GM12878 (cell line): ENCODE measurements around the gene PIGU. TPM values are rescaled to one million over a fixed set of nuclear protein-coding genes. Genes with fewer than 3 reads are reported as not detected.

Experiments
- ATAC-seq: fragments of 200-7000 bp; cut with Tn5 transposase; 3 replicates; pipeline ENCODE4 v1.9.1; 2020; ENCODE audit warnings: mild to moderate bottlenecking, moderate library complexity
- BruUV-seq: library from RNA; stranded (reverse); fragments of 400-500 nt; replicated peaks from 2 replicates; lab custom pipeline; 2021; lab: Mats Ljungman, UMichigan
- CTCF ChIA-PET: fragments of 300-600 bp; sonication (Branson Sonifier 250); formaldehyde crosslinking; extraction: SDS; loops from one replicate; lab custom pipeline; 2021; ENCODE audit warnings: inconsistent platforms; lab: Yijun Ruan, JAX
- POLR2A ChIA-PET: fragments of 350-600 bp; formaldehyde crosslinking; extraction: SDS; loops from one replicate; lab custom pipeline; 2021; ENCODE audit warnings: inconsistent platforms; lab: Charles Lee
- RAD21 ChIA-PET: fragments of 300-600 bp; sonication (Branson Sonifier 250); formaldehyde crosslinking; loops from one replicate; lab custom pipeline; 2023; ENCODE audit warnings: antibody characterized with exemption; ENCODE audit not compliant: unreplicated experiment; lab: Charles Lee
- SMC1A ChIA-PET: fragments of 300-600 bp; sonication (Branson Sonifier 250); formaldehyde crosslinking; loops from one replicate; lab custom pipeline; 2023; ENCODE audit not compliant: unreplicated experiment, uncharacterized antibody; lab: Charles Lee
- DNase-seq: peaks from one replicate; pipeline ENCODE4 v3.0.0-alpha.2; 2011; ENCODE audit warnings: low read depth, low spot score
- FAIRE-seq: peaks from 3 replicates; lab custom pipeline; 2011; peaks lifted over from hg19 to GRCh38; lab: Jason Lieb, UNC
- H2AFZ ChIP-seq: 2 replicates; pipeline ENCODE4 v1.6.0; 2011; ENCODE audit warnings: low read depth, low read length, control low read depth; ENCODE audit not compliant: control insufficient read depth
- H3K27ac ChIP-seq: 2 replicates; pipeline ENCODE4 v1.5.1; 2011; ENCODE audit warnings: control low read depth; ENCODE audit not compliant: control insufficient read depth, insufficient read depth
- H3K27me3 ChIP-seq, 2 experiments: replicated peaks in 1 of 2; 2 replicates each; pipeline versions ENCODE4 v1.6.0 to v1.6.1; 2011; ENCODE audit warnings: low read length in 1 of 2; ENCODE audit not compliant: control insufficient read depth in 2 of 2, insufficient read depth in 2 of 2
- H3K36me3 ChIP-seq, 2 experiments: 2 replicates each; pipeline ENCODE4 v1.5.1; 2011; ENCODE audit warnings: low read length in 1 of 2; ENCODE audit not compliant: control insufficient read depth in 2 of 2, insufficient read depth in 2 of 2
- H3K4me1 ChIP-seq: 2 replicates; pipeline ENCODE4 v1.6.1; 2011; ENCODE audit warnings: mild to moderate bottlenecking, low read length, moderate library complexity, mixed read lengths; ENCODE audit not compliant: control insufficient read depth, insufficient read depth
- H3K4me2 ChIP-seq: 2 replicates; pipeline ENCODE4 v1.6.0; 2011; ENCODE audit warnings: control low read depth; ENCODE audit not compliant: control insufficient read depth, insufficient read depth
- H3K4me3 ChIP-seq: fragments of 200-600 bp; sonication (generic); 2 replicates; pipeline ENCODE4 v1.5.1; 2016
- H3K79me2 ChIP-seq: 2 replicates; pipeline ENCODE4 v1.6.0; 2011; ENCODE audit warnings: low read length; ENCODE audit not compliant: control insufficient read depth, insufficient read depth
- H3K9ac ChIP-seq: 2 replicates; pipeline ENCODE4 v1.8.0; 2011; ENCODE audit warnings: low read length, control low read depth, mixed read lengths; ENCODE audit not compliant: control insufficient read depth, insufficient read depth
- H3K9me3 ChIP-seq: replicated peaks from 3 replicates; pipeline ENCODE4 v1.5.1; 2011; ENCODE audit warnings: mild to moderate bottlenecking, low read length; ENCODE audit not compliant: control insufficient read depth, insufficient read depth
- H4K20me1 ChIP-seq: 2 replicates; pipeline ENCODE4 v1.6.0; 2011; ENCODE audit not compliant: control insufficient read depth, insufficient read depth
- ATF3 ChIP-seq: IDR thresholded peaks from 2 replicates; pipeline ENCODE4 v1.6.1; 2011; ENCODE audit warnings: low read depth, mild to moderate bottlenecking, low read length, moderate library complexity, borderline replicate concordance; ENCODE audit errors: extremely low read depth
- CEBPB ChIP-seq, 2 experiments: fragments of 150-350 bp in 1 of 2; IDR thresholded peaks; 2 replicates each; pipeline ENCODE4 v1.6.1; 2012 to 2014; ENCODE audit warnings: low read depth in 2 of 2, low read length in 2 of 2, borderline replicate concordance in 1 of 2, inconsistent platforms in 1 of 2
- GABPA ChIP-seq: IDR thresholded peaks from 2 replicates; pipeline ENCODE4 v1.6.1; 2014; ENCODE audit warnings: antibody characterized with exemption, low read depth, mild to moderate bottlenecking, inconsistent platforms
- NFYA ChIP-seq: IDR thresholded peaks from 2 replicates; pipeline ENCODE4 v1.6.1; 2011; ENCODE audit warnings: low read depth, mild to moderate bottlenecking, low read length, improper control_type of control experiment, borderline replicate concordance
- POU2F2 ChIP-seq: IDR thresholded peaks from 3 replicates; pipeline ENCODE4 v1.6.1; 2011; ENCODE audit warnings: low read depth, mild to moderate bottlenecking, low read length, borderline replicate concordance
- RAD21 ChIP-seq: IDR thresholded peaks from 2 replicates; pipeline ENCODE4 v1.6.1; 2011; ENCODE audit warnings: mild to moderate bottlenecking, low read depth, low read length, moderate library complexity; ENCODE audit not compliant: insufficient read depth
- TARDBP ChIP-seq: IDR thresholded peaks from 2 replicates; pipeline ENCODE4 v1.6.1; 2016; ENCODE audit warnings: borderline replicate concordance
- WGBS: methylation state at CpG from one replicate; pipeline ENCODE4 v1.1.6; 2016; ENCODE audit warnings: low lambda C conversion rate; ENCODE audit not compliant: insufficient replicate concordance, insufficient coverage; ENCODE audit errors: missing lambda C conversion rate; 5-methylcytosine and 5-hydroxymethylcytosine counted together
- in situ Hi-C: fragments of 300-500 bp; cut with MboI; formaldehyde crosslinking; loops from 9 replicates; pipeline ENCODE4 v1.14.3; 2018; ENCODE audit warnings: mixed read lengths
- intact Hi-C: fragments of 100-400 bp; cut with micrococcal nuclease; formaldehyde crosslinking; loops from one replicate; pipeline ENCODE4 v1.14.2; 2022; ENCODE audit not compliant: unreplicated experiment
- polyA plus RNA-seq, 11 experiments: library from polyadenylated mRNA; depleted of rRNA in 4 of 11; unstranded in 6 of 11; stranded (reverse) in 5 of 11; fragments of >200 nt; fragmentation: Nextera tagmentation in 4 of 11; fragmentation: Illumina TruSeq in 1 of 11; extraction: Ambion mirVana in 4 of 11; extraction: Trizol in 1 of 11; gene quantifications; 1 replicate in 1 of 11; 2 replicates in 10 of 11; pipeline versions ENCODE4 v1.2.1 to v1.2.3, GENCODE V29; 2011 to 2016; ENCODE audit warnings: inconsistent platforms in 2 of 11, missing spikeins in 2 of 11, low read depth in 1 of 11
- total RNA-seq, 4 experiments: library from RNA; depleted of rRNA in 3 of 4; stranded (reverse); fragments of >200 nt in 3 of 4; fragmentation: Illumina TruSeq in 1 of 4; extraction: Trizol in 1 of 4; gene quantifications; 2 replicates each; pipeline versions ENCODE4 v1.2.1 to v1.2.3, GENCODE V29; 2013 to 2021
- TF ChIP-seq, protein P1 (sequence below): fragments of 450-650 bp; IDR thresholded peaks from 2 replicates; pipeline ENCODE4 v1.6.1; 2017; ENCODE audit warnings: antibody characterized with exemption, mild to moderate bottlenecking, moderate library complexity
- TF ChIP-seq, protein P2 (sequence below): fragments of 450-650 bp; formaldehyde crosslinking; IDR thresholded peaks from 2 replicates; pipeline ENCODE4 v1.4.0; 2020; ENCODE audit warnings: mild to moderate bottlenecking, moderate library complexity

PIGU gene
- total and polyA plus RNA-seq, 10 of the 15 experiments (the other 5 are each of a cell fraction or from before 2014, with no cell fraction given): 4.1 to 88.2 (median 25.0) TPM

- RAD21 ChIA-PET: interaction anchor here (0.9 kb wide), 1 partner anchor 140 kb away, joined by 3 read pairs; no protein-coding TSS in a partner anchor
- TF ChIP-seq, protein P1, sequence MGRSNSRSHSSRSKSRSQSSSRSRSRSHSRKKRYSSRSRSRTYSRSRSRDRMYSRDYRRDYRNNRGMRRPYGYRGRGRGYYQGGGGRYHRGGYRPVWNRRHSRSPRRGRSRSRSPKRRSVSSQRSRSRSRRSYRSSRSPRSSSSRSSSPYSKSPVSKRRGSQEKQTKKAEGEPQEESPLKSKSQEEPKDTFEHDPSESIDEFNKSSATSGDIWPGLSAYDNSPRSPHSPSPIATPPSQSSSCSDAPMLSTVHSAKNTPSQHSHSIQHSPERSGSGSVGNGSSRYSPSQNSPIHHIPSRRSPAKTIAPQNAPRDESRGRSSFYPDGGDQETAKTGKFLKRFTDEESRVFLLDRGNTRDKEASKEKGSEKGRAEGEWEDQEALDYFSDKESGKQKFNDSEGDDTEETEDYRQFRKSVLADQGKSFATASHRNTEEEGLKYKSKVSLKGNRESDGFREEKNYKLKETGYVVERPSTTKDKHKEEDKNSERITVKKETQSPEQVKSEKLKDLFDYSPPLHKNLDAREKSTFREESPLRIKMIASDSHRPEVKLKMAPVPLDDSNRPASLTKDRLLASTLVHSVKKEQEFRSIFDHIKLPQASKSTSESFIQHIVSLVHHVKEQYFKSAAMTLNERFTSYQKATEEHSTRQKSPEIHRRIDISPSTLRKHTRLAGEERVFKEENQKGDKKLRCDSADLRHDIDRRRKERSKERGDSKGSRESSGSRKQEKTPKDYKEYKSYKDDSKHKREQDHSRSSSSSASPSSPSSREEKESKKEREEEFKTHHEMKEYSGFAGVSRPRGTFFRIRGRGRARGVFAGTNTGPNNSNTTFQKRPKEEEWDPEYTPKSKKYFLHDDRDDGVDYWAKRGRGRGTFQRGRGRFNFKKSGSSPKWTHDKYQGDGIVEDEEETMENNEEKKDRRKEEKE: no peak
- TF ChIP-seq NFYA (no peak), GABPA (no peak), ATF3 (no peak), TARDBP (no peak), CEBPB (IDR thresholded peaks at IDR 0.05; ENCODE audit: borderline replicate concordance in 1 of 2, low read depth in 2 of 2, low read length in 2 of 2) (no peak), POU2F2 (no peak), RAD21 (no peak)
- TF ChIP-seq, protein P2, sequence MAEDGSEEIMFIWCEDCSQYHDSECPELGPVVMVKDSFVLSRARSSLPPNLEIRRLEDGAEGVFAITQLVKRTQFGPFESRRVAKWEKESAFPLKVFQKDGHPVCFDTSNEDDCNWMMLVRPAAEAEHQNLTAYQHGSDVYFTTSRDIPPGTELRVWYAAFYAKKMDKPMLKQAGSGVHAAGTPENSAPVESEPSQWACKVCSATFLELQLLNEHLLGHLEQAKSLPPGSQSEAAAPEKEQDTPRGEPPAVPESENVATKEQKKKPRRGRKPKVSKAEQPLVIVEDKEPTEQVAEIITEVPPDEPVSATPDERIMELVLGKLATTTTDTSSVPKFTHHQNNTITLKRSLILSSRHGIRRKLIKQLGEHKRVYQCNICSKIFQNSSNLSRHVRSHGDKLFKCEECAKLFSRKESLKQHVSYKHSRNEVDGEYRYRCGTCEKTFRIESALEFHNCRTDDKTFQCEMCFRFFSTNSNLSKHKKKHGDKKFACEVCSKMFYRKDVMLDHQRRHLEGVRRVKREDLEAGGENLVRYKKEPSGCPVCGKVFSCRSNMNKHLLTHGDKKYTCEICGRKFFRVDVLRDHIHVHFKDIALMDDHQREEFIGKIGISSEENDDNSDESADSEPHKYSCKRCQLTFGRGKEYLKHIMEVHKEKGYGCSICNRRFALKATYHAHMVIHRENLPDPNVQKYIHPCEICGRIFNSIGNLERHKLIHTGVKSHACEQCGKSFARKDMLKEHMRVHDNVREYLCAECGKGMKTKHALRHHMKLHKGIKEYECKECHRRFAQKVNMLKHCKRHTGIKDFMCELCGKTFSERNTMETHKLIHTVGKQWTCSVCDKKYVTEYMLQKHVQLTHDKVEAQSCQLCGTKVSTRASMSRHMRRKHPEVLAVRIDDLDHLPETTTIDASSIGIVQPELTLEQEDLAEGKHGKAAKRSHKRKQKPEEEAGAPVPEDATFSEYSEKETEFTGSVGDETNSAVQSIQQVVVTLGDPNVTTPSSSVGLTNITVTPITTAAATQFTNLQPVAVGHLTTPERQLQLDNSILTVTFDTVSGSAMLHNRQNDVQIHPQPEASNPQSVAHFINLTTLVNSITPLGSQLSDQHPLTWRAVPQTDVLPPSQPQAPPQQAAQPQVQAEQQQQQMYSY (CRISPR knock-in tag): no peak
- Histone ChIP-seq H3K4me1 (no peaks in the 10 kb centered on the region), H3K27ac (no peak overlapping the region), H3K4me3 (no peak overlapping the region), H3K27me3 (no peaks in the 10 kb centered on the region), H3K9ac (no peak overlapping the region), H3K36me3 (no peaks in the 10 kb centered on the region; a peak in 2 of 4 replicates), H4K20me1 (no peaks in the 10 kb centered on the region), H3K79me2 (no peaks in the 10 kb centered on the region), H2AFZ (no peak overlapping the region), H3K4me2 (no peak overlapping the region), H3K9me3 (no peaks in the 10 kb centered on the region)
- no TSS peak for BruUV-seq
- DNase-seq (no peak), ATAC-seq (no peak), FAIRE-seq (no peak)
- 94% methylated on average over 1 of the region's 1 CpG for WGBS
- POLR2A ChIA-PET: no interaction called here
- CTCF ChIA-PET: interaction anchor here (0.8 kb wide), 1 partner anchor 21 kb away, joined by 3 read pairs; no protein-coding TSS in a partner anchor
- SMC1A ChIA-PET: interaction anchor here (1.7 kb wide), 1 partner anchor 141 kb away, joined by 4 read pairs; no protein-coding TSS in a partner anchor
- intact Hi-C loops: no loop called here
- in situ Hi-C loops: no loop called here
Measured at GRCh38 chr20:34629342-34629741, 47.5 kb downstream of the PIGU start.
